ENCODE measurements around the gene IFNAR1.

IFNAR1 gene

GRCh38 chr21:33368124-33368523 is 43.4 kb downstream of the IFNAR1 start:
- no peak overlapping the region for H3K4me3 ChIP-seq (ENCODE audit: low read length)
- no peaks in the 10 kb centered on the region for H3K36me3 ChIP-seq (ENCODE audit: control insufficient read depth, insufficient read depth, low read length, severe bottlenecking)
- DNase-seq (ENCODE audit: low read depth) = no peak
- H3K4me1 ChIP-seq (ENCODE audit: control insufficient read depth, insufficient read depth, low read length) = no peaks in the 10 kb centered on the region
- H3K27me3 ChIP-seq (replicated peaks; ENCODE audit: control insufficient read depth, insufficient read depth, low read length) = no peaks in the 10 kb centered on the region
- peaks cover 32% of the 10 kb centered on the region for H3K9me3 ChIP-seq (ENCODE audit: control insufficient read depth, low read length)
- no peak overlapping the region for H3K9ac ChIP-seq (ENCODE audit: low read length)

- peaks cover 3% of the 10 kb centered on the region for H3K4me1 ChIP-seq (ENCODE audit: control insufficient read depth, insufficient read depth, low read length)
- H3K9me3 ChIP-seq (ENCODE audit: control insufficient read depth, low read length) = peaks cover 32% of the 10 kb centered on the region
- no peaks in the 10 kb centered on the region for H3K27me3 ChIP-seq (replicated peaks; ENCODE audit: control insufficient read depth, insufficient read depth, low read length)
- H3K36me3 ChIP-seq (ENCODE audit: control insufficient read depth, insufficient read depth, low read length, severe bottlenecking) = no peaks in the 10 kb centered on the region
- no peak for DNase-seq (ENCODE audit: low read depth)
- no peak overlapping the region for H3K4me3 ChIP-seq (ENCODE audit: low read length)
- no peak overlapping the region for H3K9ac ChIP-seq (ENCODE audit: low read length)
Measured at GRCh38 chr21:33368576-33368975, 43.8 kb downstream of the IFNAR1 start.

GRCh38 chr21:33369586-33369985 is 44.8 kb downstream of the IFNAR1 start:
- Histone ChIP-seq H3K4me3 (ENCODE audit: low read length) (no peak overlapping the region), H3K4me1 (ENCODE audit: control insufficient read depth, insufficient read depth, low read length) (peaks cover 13% of the 10 kb centered on the region), H3K9me3 (ENCODE audit: control insufficient read depth, low read length) (peaks cover 32% of the 10 kb centered on the region), H3K36me3 (ENCODE audit: control insufficient read depth, insufficient read depth, low read length, severe bottlenecking) (no peaks in the 10 kb centered on the region), H3K9ac (ENCODE audit: low read length) (no peak overlapping the region), H3K27me3 (replicated peaks; ENCODE audit: control insufficient read depth, insufficient read depth, low read length) (no peaks in the 10 kb centered on the region)
- no peak for DNase-seq (ENCODE audit: low read depth)

GRCh38 chr21:33370305-33370704 is 45.5 kb downstream of the IFNAR1 start:
- Histone ChIP-seq H3K9me3 (ENCODE audit: control insufficient read depth, low read length) (peaks cover 32% of the 10 kb centered on the region), H3K36me3 (ENCODE audit: control insufficient read depth, insufficient read depth, low read length, severe bottlenecking) (no peaks in the 10 kb centered on the region), H3K4me3 (ENCODE audit: low read length) (no peak overlapping the region), H3K27me3 (replicated peaks; ENCODE audit: control insufficient read depth, insufficient read depth, low read length) (no peaks in the 10 kb centered on the region), H3K9ac (ENCODE audit: low read length) (no peak overlapping the region), H3K4me1 (ENCODE audit: control insufficient read depth, insufficient read depth, low read length) (peaks cover 20% of the 10 kb centered on the region)
- no peak for DNase-seq (ENCODE audit: low read depth)

GRCh38 chr21:33371366-33371765 is 46.6 kb downstream of the IFNAR1 start:
- DNase-seq (ENCODE audit: low read depth) = no peak
- Histone ChIP-seq H3K4me1 (ENCODE audit: control insufficient read depth, insufficient read depth, low read length) (peaks cover 20% of the 10 kb centered on the region), H3K4me3 (ENCODE audit: low read length) (no peak overlapping the region), H3K9me3 (ENCODE audit: control insufficient read depth, low read length) (peaks cover 31% of the 10 kb centered on the region), H3K27me3 (replicated peaks; ENCODE audit: control insufficient read depth, insufficient read depth, low read length) (no peaks in the 10 kb centered on the region), H3K9ac (ENCODE audit: low read length) (no peak overlapping the region), H3K36me3 (ENCODE audit: control insufficient read depth, insufficient read depth, low read length, severe bottlenecking) (no peaks in the 10 kb centered on the region)

GRCh38 chr21:33372582-33372981 is 47.8 kb downstream of the IFNAR1 start:
- no peaks in the 10 kb centered on the region for H3K36me3 ChIP-seq (ENCODE audit: control insufficient read depth, insufficient read depth, low read length, severe bottlenecking)
- peaks cover 20% of the 10 kb centered on the region for H3K4me1 ChIP-seq (ENCODE audit: control insufficient read depth, insufficient read depth, low read length)
- H3K9me3 ChIP-seq (ENCODE audit: control insufficient read depth, low read length) = peaks cover 19% of the 10 kb centered on the region
- no peaks in the 10 kb centered on the region for H3K27me3 ChIP-seq (replicated peaks; ENCODE audit: control insufficient read depth, insufficient read depth, low read length)
- no peak overlapping the region for H3K4me3 ChIP-seq (ENCODE audit: low read length)
- no peak overlapping the region for H3K9ac ChIP-seq (ENCODE audit: low read length)
- no peak for DNase-seq (ENCODE audit: low read depth)

GRCh38 chr21:33373451-33373850 is 48.7 kb downstream of the IFNAR1 start:
- peaks cover 20% of the 10 kb centered on the region for H3K4me1 ChIP-seq (ENCODE audit: control insufficient read depth, insufficient read depth, low read length)
- peaks cover 11% of the 10 kb centered on the region for H3K9me3 ChIP-seq (ENCODE audit: control insufficient read depth, low read length)
- DNase-seq (ENCODE audit: low read depth) = no peak
- H3K4me3 ChIP-seq (ENCODE audit: low read length) = no peak overlapping the region
- no peak overlapping the region for H3K9ac ChIP-seq (ENCODE audit: low read length)
- no peaks in the 10 kb centered on the region for H3K27me3 ChIP-seq (replicated peaks; ENCODE audit: control insufficient read depth, insufficient read depth, low read length)
- H3K36me3 ChIP-seq (ENCODE audit: control insufficient read depth, insufficient read depth, low read length, severe bottlenecking) = no peaks in the 10 kb centered on the region

GRCh38 chr21:33374080-33374449 is 49.3 kb downstream of the IFNAR1 start:
- no peak for DNase-seq (ENCODE audit: low read depth)
- peak overlapping the region; percentile 18 for H3K4me3 ChIP-seq (ENCODE audit: low read length)
- H3K9me3 ChIP-seq (ENCODE audit: control insufficient read depth, low read length) = peaks cover 8% of the 10 kb centered on the region
- H3K4me1 ChIP-seq (ENCODE audit: control insufficient read depth, insufficient read depth, low read length) = peaks cover 20% of the 10 kb centered on the region
- no peaks in the 10 kb centered on the region for H3K27me3 ChIP-seq (replicated peaks; ENCODE audit: control insufficient read depth, insufficient read depth, low read length)
- peak overlapping the region; percentile 1 for H3K9ac ChIP-seq (ENCODE audit: low read length)
- H3K36me3 ChIP-seq (ENCODE audit: control insufficient read depth, insufficient read depth, low read length, severe bottlenecking) = no peaks in the 10 kb centered on the region

GRCh38 chr21:33374450-33375096 is 49.8 kb downstream of the IFNAR1 start:
- Histone ChIP-seq H3K4me3 (ENCODE audit: low read length) (peak overlapping the region; percentile 18), H3K9me3 (ENCODE audit: control insufficient read depth, low read length) (peaks cover 6% of the 10 kb centered on the region), H3K9ac (ENCODE audit: low read length) (peak overlapping the region; percentile 30), H3K27me3 (replicated peaks; ENCODE audit: control insufficient read depth, insufficient read depth, low read length) (no peaks in the 10 kb centered on the region), H3K4me1 (ENCODE audit: control insufficient read depth, insufficient read depth, low read length) (peaks cover 21% of the 10 kb centered on the region), H3K36me3 (ENCODE audit: control insufficient read depth, insufficient read depth, low read length, severe bottlenecking) (no peaks in the 10 kb centered on the region)
- DNase-seq (ENCODE audit: low read depth) = peak; percentile 74

GRCh38 chr21:33375101-33375644 is 50.4 kb downstream of the IFNAR1 start:
- no peaks in the 10 kb centered on the region for H3K27me3 ChIP-seq (replicated peaks; ENCODE audit: control insufficient read depth, insufficient read depth, low read length)
- H3K9ac ChIP-seq (ENCODE audit: low read length) = peak overlapping the region; percentile 30
- H3K36me3 ChIP-seq (ENCODE audit: control insufficient read depth, insufficient read depth, low read length, severe bottlenecking) = no peaks in the 10 kb centered on the region
- peaks cover 2% of the 10 kb centered on the region for H3K9me3 ChIP-seq (ENCODE audit: control insufficient read depth, low read length)
- H3K4me3 ChIP-seq (ENCODE audit: low read length) = no peak overlapping the region
- DNase-seq (ENCODE audit: low read depth) = no peak
- H3K4me1 ChIP-seq (ENCODE audit: control insufficient read depth, insufficient read depth, low read length) = peaks cover 27% of the 10 kb centered on the region

GRCh38 chr21:33377221-33377920 is 52.6 kb downstream of the IFNAR1 start:
- Histone ChIP-seq H3K4me1 (ENCODE audit: control insufficient read depth, insufficient read depth, low read length) (peaks cover 39% of the 10 kb centered on the region), H3K27me3 (replicated peaks; ENCODE audit: control insufficient read depth, insufficient read depth, low read length) (no peaks in the 10 kb centered on the region), H3K36me3 (ENCODE audit: control insufficient read depth, insufficient read depth, low read length, severe bottlenecking) (no peaks in the 10 kb centered on the region), H3K9ac (ENCODE audit: low read length) (no peak overlapping the region), H3K9me3 (ENCODE audit: control insufficient read depth, low read length) (no peaks in the 10 kb centered on the region), H3K4me3 (ENCODE audit: low read length) (no peak overlapping the region)
- DNase-seq (ENCODE audit: low read depth) = no peak
